HCT116 (cell line): Measurements from ENCODE around the gene KIAA1549. TPM values are rescaled to one million over a fixed set of nuclear protein-coding genes. Genes with fewer than 3 reads are reported as not detected.

ENCODE experiments used
- ATAC-seq: fragments of 200-7000 bp; cut with Tn5 transposase; 2 replicates; pipeline ENCODE4 v1.9.1; 2020; ENCODE audit warnings: mild to moderate bottlenecking, moderate library complexity
- BruUV-seq: library from RNA; stranded (reverse); fragments of 400-500 nt; replicated peaks from 2 replicates; lab custom pipeline; 2021; lab: Mats Ljungman, UMichigan
- CTCF ChIA-PET: fragments of 300-600 bp; sonication (Branson Sonifier 250); formaldehyde crosslinking; loops from one replicate; lab custom pipeline; 2021; ENCODE audit warnings: antibody characterized with exemption; lab: Charles Lee
- POLR2A ChIA-PET: fragments of 300-600, 350-600 bp; sonication (Branson Sonifier 250); formaldehyde crosslinking; loops from one replicate; lab custom pipeline; 2021; ENCODE audit warnings: antibody characterized with exemption; lab: Charles Lee
- RAD21 ChIA-PET, 2 experiments: fragments of 300-600 bp; sonication (Branson Sonifier 250); formaldehyde crosslinking; loops; one replicate each; lab custom pipeline; 2023; ENCODE audit warnings: low total read pairs in 2 of 2; ENCODE audit not compliant: uncharacterized antibody in 2 of 2, unreplicated experiment in 2 of 2, low non-redundant PET in 1 of 2; lab: Charles Lee
- DNase-seq: peaks from one replicate; pipeline ENCODE4 v3.0.0-alpha.2; 2010; ENCODE audit warnings: low read depth, low spot score
- H2AFZ ChIP-seq: fragments of 200-600 bp; shearing (Covaris generic), sonication (generic); 2 replicates; pipeline ENCODE4 v1.6.1; 2017; ENCODE audit warnings: low read depth, mixed run types, mixed read lengths, antibody characterized with exemption, low read length; ENCODE audit not compliant: poor library complexity, severe bottlenecking
- H3K27ac ChIP-seq: 2 replicates; pipeline ENCODE4 v1.5.1; 2012; ENCODE audit warnings: low read depth, low read length
- H3K27me3 ChIP-seq: fragments of 200-600 bp; sonication (generic); 2 replicates; pipeline ENCODE4 v1.6.1; 2016; ENCODE audit warnings: mixed run types, low read length, mixed read lengths; ENCODE audit not compliant: insufficient read depth
- H3K36me3 ChIP-seq, 2 experiments: fragments of 200-500 bp in 1 of 2; fragments of 200-600 bp in 1 of 2; sonication (Bioruptor generic) in 1 of 2; sonication (generic) in 1 of 2; 2 replicates each; pipeline versions ENCODE4 v1.5.1 to v1.6.1; 2014 to 2016; ENCODE audit warnings: low read length in 2 of 2, inconsistent platforms in 1 of 2, mixed read lengths in 1 of 2, mixed run types in 1 of 2; ENCODE audit not compliant: insufficient read depth in 2 of 2, control insufficient read depth in 1 of 2
- H3K4me1 ChIP-seq, 2 experiments: fragments of 200-600 bp in 1 of 2; sonication (generic) in 1 of 2; 2 replicates each; pipeline versions ENCODE4 v1.5.1 to v1.6.1; 2012 to 2017; ENCODE audit warnings: low read length in 2 of 2, inconsistent platforms in 1 of 2, mild to moderate bottlenecking in 1 of 2, mixed read lengths in 1 of 2, mixed run types in 1 of 2, moderate library complexity in 1 of 2; ENCODE audit not compliant: insufficient read depth in 2 of 2, control insufficient read depth in 1 of 2
- H3K4me2 ChIP-seq: fragments of 200-600 bp; sonication (generic); 2 replicates; pipeline ENCODE4 v1.6.1; 2017; ENCODE audit warnings: mixed run types, low read length, mixed read lengths
- H3K4me3 ChIP-seq, 2 experiments: fragments of 200-600 bp in 1 of 2; sonication (generic) in 1 of 2; replicated peaks in 1 of 2; 2 replicates each; pipeline ENCODE4 v1.5.1; 2011 to 2016; ENCODE audit warnings: low read length in 2 of 2, control low read depth in 1 of 2, low read depth in 1 of 2, mild to moderate bottlenecking in 1 of 2, mixed read lengths in 1 of 2, mixed run types in 1 of 2
- H3K79me2 ChIP-seq: fragments of 200-600 bp; sonication (generic); 2 replicates; pipeline ENCODE4 v1.6.1; 2017; ENCODE audit warnings: mild to moderate bottlenecking, mixed run types, low read length, moderate library complexity, mixed read lengths; ENCODE audit not compliant: insufficient read depth
- H3K9ac ChIP-seq: fragments of 200-600 bp; sonication (generic); 2 replicates; pipeline ENCODE4 v1.6.1; 2016; ENCODE audit warnings: low read length, mixed read lengths
- H3K9me2 ChIP-seq: fragments of 200-600 bp; sonication (generic), shearing (Covaris generic); 2 replicates; pipeline ENCODE4 v1.6.1; 2017; ENCODE audit warnings: mixed run types, mild to moderate bottlenecking, moderate library complexity; ENCODE audit not compliant: insufficient read depth
- H3K9me3 ChIP-seq, 2 experiments: fragments of 200-500 bp in 1 of 2; fragments of 200-600 bp in 1 of 2; sonication (Bioruptor generic) in 1 of 2; sonication (generic) in 1 of 2; 2 replicates each; pipeline ENCODE4 v1.6.1; 2014 to 2017; ENCODE audit warnings: low read length in 2 of 2, mixed read lengths in 2 of 2, inconsistent platforms in 1 of 2, low read depth in 1 of 2, mild to moderate bottlenecking in 1 of 2, mixed run types in 1 of 2, moderate library complexity in 1 of 2; ENCODE audit not compliant: control insufficient read depth in 1 of 2, insufficient read depth in 1 of 2
- H4K20me1 ChIP-seq: fragments of 200-600 bp; sonication (generic), shearing (Covaris generic); 2 replicates; pipeline ENCODE4 v1.6.1; 2017; ENCODE audit warnings: mixed run types, mild to moderate bottlenecking, moderate library complexity; ENCODE audit not compliant: insufficient read depth
- CBX3 ChIP-seq: IDR thresholded peaks from 2 replicates; pipeline ENCODE4 v1.6.1; 2012; ENCODE audit warnings: low read depth
- ELF1 ChIP-seq: IDR thresholded peaks from 2 replicates; pipeline ENCODE4 v1.6.1; 2012; ENCODE audit warnings: low read depth, borderline replicate concordance
- FOSL1 ChIP-seq: IDR thresholded peaks from 2 replicates; pipeline ENCODE4 v1.6.1; 2012; ENCODE audit warnings: low read depth
- JUND ChIP-seq: IDR thresholded peaks from 2 replicates; pipeline ENCODE4 v1.6.1; 2012
- RAD21 ChIP-seq: IDR thresholded peaks from 2 replicates; pipeline ENCODE4 v1.6.1; 2012; ENCODE audit warnings: low read depth, mild to moderate bottlenecking
- SP1 ChIP-seq: IDR thresholded peaks from 2 replicates; pipeline ENCODE4 v1.6.1; 2012; ENCODE audit warnings: low read depth
- ZNF274 ChIP-seq: fragments of 200-500 bp; sonication (Bioruptor generic); IDR thresholded peaks from 2 replicates; pipeline ENCODE4 v1.6.1; 2014; ENCODE audit warnings: mild to moderate bottlenecking, low read depth, low read length, inconsistent platforms
- intact Hi-C: fragments of 100-400 bp; cut with micrococcal nuclease; formaldehyde crosslinking; loops from 2 replicates; pipeline ENCODE4 v1.10.0; 2022
- total RNA-seq: library from RNA; stranded (reverse); gene quantifications from one replicate; pipeline ENCODE4 v1.2.1, GENCODE V29; 2021; ENCODE audit not compliant: unreplicated experiment

KIAA1549 gene
- total RNA-seq, 1 experiment from 2014 or later, result 3.9 TPM

GRCh38 chr7:138873220-138873892, 107.8 kb downstream of the KIAA1549 start:
- Histone ChIP-seq H3K27ac (no peak overlapping the region), H3K27me3 (no peaks in the 10 kb centered on the region), H3K4me2 (peak overlapping the region; percentile 67), H3K4me1 (peaks cover 9 to 16% of the 10 kb centered on the region in 2 experiments), H3K9me2 (no peaks in the 10 kb centered on the region), H3K79me2 (no peaks in the 10 kb centered on the region), H3K9ac (peak overlapping the region; percentile 11; the same call in 1 of the 2 replicates), H4K20me1 (no peaks in the 10 kb centered on the region), H2AFZ (no peak overlapping the region), H3K4me3 (no peak overlapping the region), H3K9me3 (no peaks in the 10 kb centered on the region), H3K36me3 (0 out of 4 replicates have a peak, but pooled peaks cover 0 to 3% of the 10 kb centered on the region in 2 experiments)
- no TSS peak for BruUV-seq
- DNase-seq, result no peak
- ChIA-PET POLR2A (no interaction called here), CTCF (interaction anchor here (0.7 to 1.6 kb wide), 3 partner anchors 13 to 720 kb away, joined by 3 to 12 read pairs (median 4); no protein-coding TSS in a partner anchor), RAD21 (interaction anchor here in 1 of 2 experiments (1.3 kb wide), 1 partner anchor 13 kb away, joined by 3 read pairs; no protein-coding TSS in a partner anchor)
- ATAC-seq, result peak; percentile 50
- TF ChIP-seq ZNF274 (no peak), JUND (no peak)
- intact Hi-C loops, result no loop called here

- ChIA-PET CTCF (interaction anchor here (1.3 kb wide), 1 partner anchor 14 kb away, joined by 4 read pairs; no protein-coding TSS in a partner anchor), RAD21 (no interaction called here), POLR2A (no interaction called here)
- Histone ChIP-seq H3K9me2 (no peaks in the 10 kb centered on the region), H3K4me1 (peaks cover 9 to 16% of the 10 kb centered on the region in 2 experiments), H3K9me3 (no peaks in the 10 kb centered on the region), H3K9ac (peak overlapping the region; percentile 11; the same call in 1 of the 2 replicates), H3K36me3 (0 out of 4 replicates have a peak, but pooled peaks cover 0 to 3% of the 10 kb centered on the region in 2 experiments), H3K4me2 (peak overlapping the region; percentile 67), H4K20me1 (no peaks in the 10 kb centered on the region), H3K4me3 (peak overlapping the region in 1 of 2 experiments; percentile 17; a peak in 1 of 4 replicates), H3K27ac (no peak overlapping the region), H3K79me2 (no peaks in the 10 kb centered on the region), H3K27me3 (no peaks in the 10 kb centered on the region), H2AFZ (no peak overlapping the region)
- peak; percentile 91 for ATAC-seq
- DNase-seq, result peak; percentile 52
- intact Hi-C loops, result no loop called here
- BruUV-seq, result no TSS peak
- TF ChIP-seq JUND (0 out of 2 replicates have a peak, but pooled peaks have one; percentile 11), FOSL1 (peak; percentile 47; the same call in 1 of the 2 replicates), CBX3 (0 out of 2 replicates have a peak, but pooled peaks have one; percentile 35), SP1 (peak; percentile 49), ELF1 (no peak), RAD21 (no peak)
Observed at GRCh38 chr7:138872576-138872975, 108.6 kb downstream of the KIAA1549 start.
